ENCODE results near the gene ZNF346.

DNA sequence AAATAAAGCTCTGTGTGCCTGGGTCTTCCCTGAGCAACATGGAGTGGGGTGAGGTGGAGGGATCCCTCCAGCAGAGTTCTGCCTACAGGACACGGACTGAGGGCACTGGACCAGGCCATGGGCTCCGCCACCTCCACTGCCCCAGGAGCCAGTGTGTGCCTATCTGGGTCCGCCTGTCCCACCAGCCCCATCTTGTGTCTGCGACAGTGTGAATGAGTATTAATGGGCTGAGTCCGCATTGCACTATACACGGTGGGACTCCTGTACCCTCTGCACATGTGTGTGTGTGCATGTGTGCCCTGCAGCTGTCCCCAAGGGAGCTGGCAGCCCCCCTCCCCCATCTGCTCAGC is 75.6 kb downstream of the ZNF346 start:
- no peak for TF ChIP-seq POLR2A (IDR thresholded peaks at IDR 0.05)
- TF ChIP-seq, protein P1, sequence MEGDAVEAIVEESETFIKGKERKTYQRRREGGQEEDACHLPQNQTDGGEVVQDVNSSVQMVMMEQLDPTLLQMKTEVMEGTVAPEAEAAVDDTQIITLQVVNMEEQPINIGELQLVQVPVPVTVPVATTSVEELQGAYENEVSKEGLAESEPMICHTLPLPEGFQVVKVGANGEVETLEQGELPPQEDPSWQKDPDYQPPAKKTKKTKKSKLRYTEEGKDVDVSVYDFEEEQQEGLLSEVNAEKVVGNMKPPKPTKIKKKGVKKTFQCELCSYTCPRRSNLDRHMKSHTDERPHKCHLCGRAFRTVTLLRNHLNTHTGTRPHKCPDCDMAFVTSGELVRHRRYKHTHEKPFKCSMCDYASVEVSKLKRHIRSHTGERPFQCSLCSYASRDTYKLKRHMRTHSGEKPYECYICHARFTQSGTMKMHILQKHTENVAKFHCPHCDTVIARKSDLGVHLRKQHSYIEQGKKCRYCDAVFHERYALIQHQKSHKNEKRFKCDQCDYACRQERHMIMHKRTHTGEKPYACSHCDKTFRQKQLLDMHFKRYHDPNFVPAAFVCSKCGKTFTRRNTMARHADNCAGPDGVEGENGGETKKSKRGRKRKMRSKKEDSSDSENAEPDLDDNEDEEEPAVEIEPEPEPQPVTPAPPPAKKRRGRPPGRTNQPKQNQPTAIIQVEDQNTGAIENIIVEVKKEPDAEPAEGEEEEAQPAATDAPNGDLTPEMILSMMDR (IDR thresholded peaks at IDR 0.05 in 4 of 5, conservative IDR thresholded peaks at IDR 0.05 in 1 of 5) = no peak

All from gastrocnemius medialis (tissue), 4 donors.